ENCODE data around the gene ERP27.
A peak's percentile ranks its signal among the peaks of the same experiment; 100 is the strongest.

The ERP27 gene

DNA sequence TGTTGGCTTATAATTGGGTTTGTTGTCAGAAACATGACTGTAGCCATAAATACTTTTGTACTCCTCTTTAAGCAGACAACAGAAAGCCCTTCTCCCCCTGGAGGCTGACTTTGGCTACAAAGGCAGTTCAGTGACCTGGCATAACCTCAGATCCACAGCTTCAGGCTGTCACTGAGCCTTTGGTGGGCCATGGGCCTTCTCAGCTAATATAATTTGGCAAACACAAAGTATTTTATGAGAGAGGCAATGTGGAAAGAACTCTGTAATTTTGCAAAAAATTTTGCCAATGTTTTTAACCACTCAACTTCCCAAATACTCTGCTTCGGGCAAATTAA lies 37.1 kb downstream of the ERP27 start:
- no peak for DNase-seq (ENCODE audit: low spot score)

DNA sequence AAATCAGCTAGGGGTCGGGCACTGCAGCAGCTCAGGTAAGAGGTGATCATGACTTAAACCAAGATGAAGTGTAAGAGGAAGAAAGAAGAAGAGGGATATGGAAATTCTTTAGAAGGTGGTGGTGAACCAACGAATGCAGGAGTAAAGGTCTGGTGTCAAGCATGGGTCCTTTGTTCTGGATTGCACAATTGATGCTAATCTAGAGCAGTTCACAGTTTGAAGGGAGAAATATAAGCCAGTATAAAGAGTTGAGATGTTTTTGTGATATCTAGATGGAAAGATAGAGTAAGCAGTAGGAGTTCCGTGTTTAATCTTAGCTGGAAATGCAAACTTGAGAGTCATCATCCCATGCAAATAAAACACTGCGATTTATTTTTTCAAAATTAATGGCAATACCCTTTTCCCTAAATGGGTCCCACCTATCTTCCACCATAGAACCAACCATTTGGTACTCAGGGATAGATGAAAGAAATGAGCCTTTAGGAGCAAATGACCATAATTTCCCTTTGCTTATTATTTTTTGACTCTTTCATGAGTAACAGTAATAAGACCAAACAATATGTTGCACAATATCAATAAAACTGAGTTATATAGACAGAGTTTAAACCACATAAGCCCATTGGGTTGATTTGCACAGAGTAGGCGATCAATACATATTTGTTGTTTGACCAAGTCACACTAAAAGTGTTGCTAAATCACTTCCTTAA lies 37.7 kb downstream of the ERP27 start:
- DNase-seq (ENCODE audit: low spot score), result no peak

- no peak for DNase-seq (ENCODE audit: low spot score)
These were observed 41.7 kb downstream of the ERP27 start for GRCh38 chr12:14896521-14897169.

- no peak for DNase-seq (ENCODE audit: low spot score)
These were observed 44.7 kb downstream of the ERP27 start for GRCh38 chr12:14893506-14894250.

- DNase-seq (ENCODE audit: low spot score), result no peak
These were observed 45.4 kb downstream of the ERP27 start for GRCh38 chr12:14892726-14893505.

GRCh38 chr12:14890701-14891100 lies 47.6 kb downstream of the ERP27 start:
- no peak for DNase-seq (ENCODE audit: low spot score)

DNA sequence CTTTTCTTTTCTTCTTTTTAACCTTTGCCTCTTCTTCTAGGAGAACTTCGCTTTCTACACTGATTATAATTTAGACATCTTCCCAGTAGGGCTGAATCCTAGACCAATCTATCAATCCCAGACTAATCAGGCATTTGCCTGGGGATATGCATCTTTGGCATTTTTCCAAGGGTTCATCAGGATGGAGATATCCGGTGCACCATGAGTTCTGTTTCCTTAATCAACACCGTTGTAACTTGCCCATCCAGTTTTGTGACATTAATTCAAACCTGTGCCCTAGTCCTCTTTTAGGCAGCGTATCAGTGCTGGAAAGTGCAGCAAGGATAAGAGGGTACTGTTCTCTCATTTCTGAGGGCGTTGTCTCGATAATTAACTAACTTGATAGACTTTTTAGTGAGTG lies 52.1 kb downstream of the ERP27 start:
- DNase-seq (ENCODE audit: low spot score), result no peak

GRCh38 chr12:14885718-14886221 lies 52.6 kb downstream of the ERP27 start, which contains the start of gene MGP:
Gene MGP (minus strand): TSS chr12:14885854. CDS start chr12:14885791, 63 bp downstream.
- DNase-seq (ENCODE audit: low spot score), result no peak

DNA sequence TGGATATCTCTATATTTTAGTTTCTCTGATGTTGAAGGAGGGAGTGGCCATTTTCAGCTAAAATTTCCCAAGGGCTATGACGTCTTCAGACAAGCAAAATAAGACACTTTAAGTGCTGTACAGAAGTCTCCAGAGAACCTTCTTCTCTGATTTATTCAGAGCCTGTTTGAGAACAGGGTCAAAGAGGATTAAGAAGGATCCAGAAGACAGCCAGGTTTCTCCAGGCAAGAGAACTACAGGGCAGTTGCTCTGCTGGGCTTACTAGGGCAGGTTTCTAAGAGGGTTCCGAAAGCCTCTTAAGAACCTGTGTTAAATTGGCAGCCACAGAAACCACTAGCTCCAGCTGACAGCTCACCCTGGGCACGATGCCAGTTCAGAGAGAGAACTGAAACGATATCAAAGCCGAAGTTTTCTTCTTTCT lies 53.9 kb downstream of the ERP27 start:
- DNase-seq (ENCODE audit: low spot score), result peak; percentile 8

GRCh38 chr12:14883686-14884085 lies 54.7 kb downstream of the ERP27 start:
- no peak for DNase-seq (ENCODE audit: low spot score)

DNA sequence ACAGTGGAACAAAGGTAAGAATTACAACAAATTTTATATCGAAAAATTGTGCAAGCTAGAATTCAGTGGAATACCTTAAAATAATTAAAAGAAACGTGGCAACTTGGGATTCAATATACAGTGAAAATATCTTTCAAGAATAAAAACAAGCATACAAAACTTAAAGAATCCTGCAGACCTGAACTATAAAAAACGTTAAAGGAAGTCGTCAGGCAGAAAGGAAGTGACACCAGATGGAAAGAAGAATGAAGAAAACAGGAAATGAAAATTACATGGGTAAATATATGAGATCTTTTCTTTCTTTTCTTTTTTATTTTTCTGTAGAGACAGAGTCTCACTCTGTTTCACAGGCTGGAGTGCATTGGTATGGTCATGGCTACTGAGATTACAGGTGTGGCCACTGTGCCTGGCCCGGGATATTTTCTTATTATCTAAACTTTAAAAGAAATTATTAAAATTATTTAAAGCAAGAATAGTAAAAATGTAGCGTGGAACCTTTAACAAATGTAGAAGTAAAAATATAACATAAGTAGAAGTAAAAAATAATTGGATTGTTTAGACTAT lies 57.4 kb downstream of the ERP27 start:
- no peak for DNase-seq (ENCODE audit: low spot score)

DNA sequence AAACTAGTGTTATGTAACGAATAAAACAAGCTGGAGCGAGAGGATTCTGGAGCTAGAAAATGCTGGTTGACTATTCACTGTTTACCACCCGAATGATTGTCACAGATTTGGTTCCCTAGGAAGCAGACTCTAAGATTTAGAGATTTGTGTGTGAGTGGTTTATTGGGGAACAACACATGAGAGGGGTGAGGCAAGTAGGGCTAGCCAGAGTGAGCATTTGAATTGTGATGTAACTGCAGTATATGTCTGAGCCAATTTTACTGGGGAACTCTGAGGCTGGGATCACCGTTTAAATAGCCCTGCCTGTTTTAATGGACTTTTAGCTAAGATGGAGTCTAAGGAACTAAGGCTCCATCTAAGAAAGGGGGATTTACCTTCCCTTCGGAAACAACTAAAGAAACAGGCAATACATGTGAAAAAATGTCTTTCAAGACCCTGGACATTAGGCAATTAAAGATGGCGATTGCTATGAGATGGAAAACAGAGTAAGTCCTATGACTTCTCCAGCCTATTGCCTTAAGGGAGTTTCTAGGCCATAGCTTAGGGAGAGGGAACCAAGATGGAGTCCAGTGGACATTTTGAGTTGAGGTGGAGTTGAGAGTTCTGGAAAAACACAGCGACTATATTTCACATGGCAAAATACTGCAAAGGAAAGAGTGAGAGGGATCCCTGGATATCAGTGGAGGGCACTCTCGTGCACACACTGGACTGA lies 59.0 kb downstream of the ERP27 start:
- no peak for DNase-seq (ENCODE audit: low spot score)

DNA sequence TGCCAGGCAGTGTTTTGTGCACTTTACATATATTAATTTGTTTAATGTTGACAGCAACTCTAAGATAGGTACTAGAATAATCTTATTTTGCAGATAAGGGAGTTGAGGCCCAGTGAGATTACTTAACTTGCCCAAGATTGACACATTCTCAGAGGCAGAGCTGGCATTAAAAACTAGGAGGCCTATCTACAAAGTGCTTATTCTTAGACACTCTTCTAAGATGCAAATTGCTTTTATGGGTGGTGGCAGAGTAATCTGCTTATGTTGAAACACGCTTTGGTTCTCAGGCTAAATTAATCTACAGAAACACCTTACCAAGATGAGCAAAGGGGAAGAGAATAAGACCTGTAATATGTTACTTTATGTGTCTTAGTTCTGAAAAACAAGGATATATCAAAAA lies 59.8 kb downstream of the ERP27 start:
- DNase-seq (ENCODE audit: low spot score), result no peak

GRCh38 chr12:14876833-14877232 lies 61.5 kb downstream of the ERP27 start:
- DNase-seq (ENCODE audit: low spot score), result no peak

DNA sequence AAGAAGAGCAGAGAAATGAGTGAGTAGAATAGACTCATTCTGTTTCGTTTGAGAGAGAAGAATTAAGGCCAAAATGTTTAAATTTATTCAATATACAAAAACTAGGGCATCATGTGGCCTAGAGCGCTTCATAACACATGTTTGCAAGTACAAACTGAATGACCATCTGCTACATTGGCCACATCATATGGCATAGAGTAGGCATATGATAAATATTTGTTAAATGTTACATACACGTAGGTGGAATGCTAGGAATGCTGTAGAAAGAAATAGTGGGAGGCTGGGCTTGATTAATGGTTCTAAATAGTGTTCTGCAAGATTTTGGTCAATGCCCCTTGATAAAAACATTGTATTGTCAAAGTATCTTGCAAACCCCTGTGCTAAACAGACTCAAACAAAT lies 63.5 kb downstream of the ERP27 start:
- no peak for DNase-seq (ENCODE audit: low spot score)

- no peak for DNase-seq (ENCODE audit: low spot score)
These were observed 64.7 kb downstream of the ERP27 start for GRCh38 chr12:14873440-14874185.

GRCh38 chr12:14871886-14872285 lies 66.5 kb downstream of the ERP27 start:
- DNase-seq (ENCODE audit: low spot score), result no peak

- DNase-seq (ENCODE audit: low spot score), result no peak
These were observed 67.1 kb downstream of the ERP27 start for GRCh38 chr12:14871247-14871646.

DNA sequence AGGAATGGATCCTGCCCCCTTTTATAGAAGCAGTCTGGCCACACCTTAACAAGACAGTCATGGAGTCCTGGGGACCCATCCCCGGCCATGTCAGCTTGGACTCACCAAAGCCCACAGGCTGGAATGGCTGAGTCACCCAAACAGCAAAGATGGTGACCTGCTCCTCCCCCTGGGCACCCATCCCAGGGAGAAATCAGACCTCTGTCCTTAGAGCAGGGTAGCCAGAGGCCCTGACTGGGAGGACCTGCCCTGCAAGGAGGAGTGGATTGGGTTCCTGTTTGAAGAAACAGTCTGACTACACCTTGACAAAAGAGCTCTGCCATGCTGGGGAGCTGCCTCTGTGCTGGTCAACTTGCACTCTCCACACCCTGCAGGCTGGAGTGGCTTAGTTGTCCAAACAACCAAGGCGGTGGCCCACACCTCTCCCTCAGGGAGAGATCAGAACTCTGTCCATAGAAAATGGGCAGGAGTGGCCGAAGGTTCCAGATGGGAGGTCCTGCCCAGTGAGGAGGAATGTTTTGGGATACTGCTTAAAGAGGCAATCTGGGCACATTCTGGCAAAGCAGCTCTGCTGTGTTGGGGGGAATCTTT lies 69.3 kb downstream of the ERP27 start:
- DNase-seq (ENCODE audit: low spot score), result no peak
